OCI-LY1 (cell line): Measurements from ENCODE around the gene ULK4.

ENCODE experiments used
- H2AFZ ChIP-seq: fragments of 200-600 bp; sonication (generic), shearing (Covaris generic); 2 replicates; pipeline ENCODE4 v1.6.0; 2014; ENCODE audit warnings: antibody characterized with exemption, mild to moderate bottlenecking, low read length
- H3F3A ChIP-seq: fragments of 200-600 bp; sonication (generic), shearing (Covaris generic); 2 replicates; pipeline ENCODE4 v1.6.0; 2014; ENCODE audit warnings: mild to moderate bottlenecking, antibody characterized with exemption, low read length, moderate library complexity; ENCODE audit not compliant: insufficient read depth
- H3K27ac ChIP-seq: fragments of 200-600 bp; sonication (generic); 2 replicates; pipeline ENCODE4 v1.5.1; 2014; ENCODE audit warnings: low read length, mixed run types, mild to moderate bottlenecking, low read depth; ENCODE audit not compliant: poor library complexity, severe bottlenecking
- H3K27me3 ChIP-seq: fragments of 200-600 bp; sonication (generic); 2 replicates; pipeline ENCODE4 v1.6.0; 2014; ENCODE audit warnings: antibody characterized with exemption, mild to moderate bottlenecking, low read length, moderate library complexity; ENCODE audit not compliant: insufficient read depth
- H3K36me3 ChIP-seq: fragments of 200-600 bp; sonication (generic); 2 replicates; pipeline ENCODE4 v1.6.1; 2014; ENCODE audit warnings: mild to moderate bottlenecking, antibody characterized with exemption, low read length, moderate library complexity, mixed read lengths; ENCODE audit not compliant: insufficient read depth
- H3K4me1 ChIP-seq: fragments of 200-600 bp; sonication (generic); 2 replicates; pipeline ENCODE4 v1.5.1; 2014; ENCODE audit warnings: mild to moderate bottlenecking, low read length, moderate library complexity; ENCODE audit not compliant: insufficient read depth, severe bottlenecking
- H3K4me2 ChIP-seq: fragments of 200-600 bp; sonication (generic), shearing (Covaris generic); 2 replicates; pipeline ENCODE4 v1.6.1; 2014; ENCODE audit warnings: low read length
- H3K4me3 ChIP-seq: fragments of 200-600 bp; sonication (generic); 2 replicates; pipeline ENCODE4 v1.5.1; 2014; ENCODE audit warnings: low read length, low read depth, mild to moderate bottlenecking, mixed read lengths; ENCODE audit not compliant: poor library complexity, severe bottlenecking
- H3K79me2 ChIP-seq: fragments of 200-600 bp; shearing (Covaris generic); 2 replicates; pipeline ENCODE4 v1.6.1; 2016; ENCODE audit warnings: mixed run types, low read length, mixed read lengths; ENCODE audit not compliant: insufficient read depth
- H3K9ac ChIP-seq: fragments of 200-600 bp; sonication (generic), shearing (Covaris generic); 2 replicates; pipeline ENCODE4 v1.6.1; 2014; ENCODE audit warnings: mild to moderate bottlenecking, low read length, mixed read lengths
- H3K9me2 ChIP-seq: fragments of 200-600 bp; sonication (generic), shearing (Covaris generic); 2 replicates; pipeline ENCODE4 v1.6.1; 2014; ENCODE audit warnings: low read depth, mild to moderate bottlenecking, low read length, mixed read lengths
- H3K9me3 ChIP-seq: fragments of 200-600 bp; shearing (Covaris generic); 2 replicates; pipeline ENCODE4 v1.6.1; 2014; ENCODE audit warnings: low read length, mixed read lengths
- H4K20me1 ChIP-seq: fragments of 200-600 bp; sonication (generic), shearing (Covaris generic); 2 replicates; pipeline ENCODE4 v1.6.0; 2016; ENCODE audit warnings: mild to moderate bottlenecking, low read length; ENCODE audit not compliant: insufficient read depth
- CTCF ChIP-seq: fragments of 200-600 bp; sonication (generic), shearing (Covaris generic); IDR thresholded peaks from 2 replicates; pipeline ENCODE4 v1.5.1; 2017; ENCODE audit warnings: mild to moderate bottlenecking, antibody characterized with exemption, low read length, moderate library complexity, mixed read lengths
- EZH2 ChIP-seq: fragments of 200-600 bp; sonication (generic), shearing (Covaris generic); IDR thresholded peaks from 2 replicates; pipeline ENCODE4 v1.8.0; 2017; ENCODE audit warnings: borderline replicate concordance, mixed run types, mild to moderate bottlenecking, antibody characterized with exemption, low read length, moderate library complexity, mixed read lengths

Gene ULK4

GRCh38 chr3:41348401-41348800, 613.5 kb downstream of the ULK4 start:
- Histone ChIP-seq H3K9me3 (no peaks in the 10 kb centered on the region), H3K9ac (no peak overlapping the region), H3F3A (no peaks in the 10 kb centered on the region), H3K9me2 (no peaks in the 10 kb centered on the region), H4K20me1 (no peaks in the 10 kb centered on the region), H3K4me3 (no peak overlapping the region), H2AFZ (no peak overlapping the region), H3K79me2 (no peaks in the 10 kb centered on the region), H3K4me2 (no peak overlapping the region), H3K27ac (no peak overlapping the region), H3K27me3 (no peaks in the 10 kb centered on the region), H3K4me1 (no peaks in the 10 kb centered on the region), H3K36me3 (no peaks in the 10 kb centered on the region)
- TF ChIP-seq CTCF (no peak), EZH2 (no peak)

- H3K4me1 ChIP-seq, result no peaks in the 10 kb centered on the region
- no peaks in the 10 kb centered on the region for H3K9me2 ChIP-seq
- no peaks in the 10 kb centered on the region for H3K27me3 ChIP-seq
- no peak for TF ChIP-seq CTCF
- TF ChIP-seq EZH2, result no peak
- no peaks in the 10 kb centered on the region for H3F3A ChIP-seq
- no peak overlapping the region for H3K4me2 ChIP-seq
- H3K4me3 ChIP-seq, result no peak overlapping the region
- H3K36me3 ChIP-seq, result no peaks in the 10 kb centered on the region
- H3K79me2 ChIP-seq, result no peaks in the 10 kb centered on the region
- no peak overlapping the region for H2AFZ ChIP-seq
- H3K9ac ChIP-seq, result no peak overlapping the region
- no peak overlapping the region for H3K27ac ChIP-seq
- H3K9me3 ChIP-seq, result no peaks in the 10 kb centered on the region
- H4K20me1 ChIP-seq, result no peaks in the 10 kb centered on the region
Measured at GRCh38 chr3:41346698-41347270, 615.1 kb downstream of the ULK4 start.

- H3K79me2 ChIP-seq, result no peaks in the 10 kb centered on the region
- no peaks in the 10 kb centered on the region for H3F3A ChIP-seq
- TF ChIP-seq EZH2, result no peak
- no peak for TF ChIP-seq CTCF
- no peaks in the 10 kb centered on the region for H3K9me2 ChIP-seq
- no peaks in the 10 kb centered on the region for H3K9me3 ChIP-seq
- H3K4me2 ChIP-seq, result no peak overlapping the region
- no peaks in the 10 kb centered on the region for H3K27me3 ChIP-seq
- H3K27ac ChIP-seq, result no peak overlapping the region
- H3K36me3 ChIP-seq, result no peaks in the 10 kb centered on the region
- H2AFZ ChIP-seq, result no peak overlapping the region
- no peaks in the 10 kb centered on the region for H3K4me1 ChIP-seq
- H4K20me1 ChIP-seq, result no peaks in the 10 kb centered on the region
- H3K4me3 ChIP-seq, result no peak overlapping the region
- H3K9ac ChIP-seq, result no peak overlapping the region
Measured at GRCh38 chr3:41345788-41346187, 616.1 kb downstream of the ULK4 start.
